IMR-90 (cell line): ENCODE measurements around the gene CSNK2A2. TPM values are rescaled to one million over a fixed set of nuclear protein-coding genes. Genes with fewer than 3 reads are reported as not detected.

Experiments used
- ATAC-seq: fragments of 200-7000 bp; cut with Tn5 transposase; 2 replicates; pipeline ENCODE4 v1.9.1; 2020; ENCODE audit warnings: low read depth, mild to moderate bottlenecking, moderate library complexity
- BruUV-seq: library from RNA; stranded (reverse); fragments of 400-500 nt; replicated peaks from 2 replicates; lab custom pipeline; 2021; lab: Mats Ljungman, UMichigan
- CTCF ChIA-PET: fragments of 300-600 bp; formaldehyde crosslinking; extraction: SDS; loops from one replicate; lab custom pipeline; 2021; ENCODE audit warnings: antibody characterized with exemption; lab: Yijun Ruan, JAX
- POLR2A ChIA-PET: fragments of 300-600 bp; sonication (Branson Sonifier 250); formaldehyde crosslinking; loops from one replicate; lab custom pipeline; 2022; ENCODE audit warnings: antibody characterized with exemption; ENCODE audit not compliant: unreplicated experiment; lab: Charles Lee
- DNase-seq: peaks from one replicate; pipeline ENCODE4 v3.0.0; 2013
- H2AFZ ChIP-seq: replicated peaks from 2 replicates; pipeline ENCODE3; 2013; ENCODE audit warnings: low read length, mild to moderate bottlenecking; ENCODE audit not compliant: poor library complexity
- H2AK5ac ChIP-seq: 2 replicates; pipeline ENCODE4 v1.6.1; 2013; ENCODE audit warnings: low read depth, low read length, inconsistent platforms
- H2AK9ac ChIP-seq: replicated peaks from 2 replicates; pipeline ENCODE3; 2013; ENCODE audit warnings: mild to moderate bottlenecking, low read depth, low read length, moderate library complexity; ENCODE audit not compliant: poor library complexity
- H2BK120ac ChIP-seq: 2 replicates; pipeline ENCODE4 v1.6.1; 2013; ENCODE audit warnings: low read depth, low read length, inconsistent platforms
- H2BK15ac ChIP-seq: 3 replicates; pipeline ENCODE4 v1.6.1; 2013; ENCODE audit warnings: low read depth, low read length, inconsistent platforms
- H2BK20ac ChIP-seq: 2 replicates; pipeline ENCODE4 v1.6.1; 2013; ENCODE audit warnings: low read depth, mild to moderate bottlenecking, inconsistent platforms, low read length, moderate library complexity
- H2BK5ac ChIP-seq: 2 replicates; pipeline ENCODE4 v1.6.1; 2013; ENCODE audit warnings: mild to moderate bottlenecking, low read depth, low read length, inconsistent platforms; ENCODE audit not compliant: poor library complexity, severe bottlenecking
- H3K14ac ChIP-seq: replicated peaks from 2 replicates; pipeline ENCODE4 v1.6.1; 2013; ENCODE audit warnings: low read depth, low read length, inconsistent platforms
- H3K18ac ChIP-seq: 2 replicates; pipeline ENCODE4 v1.6.1; 2013; ENCODE audit warnings: low read depth, low read length, control low read depth
- H3K23ac ChIP-seq: 2 replicates; pipeline ENCODE4 v1.6.1; 2013; ENCODE audit warnings: low read depth, low read length, inconsistent platforms
- H3K27ac ChIP-seq: 2 replicates; pipeline ENCODE4 v1.5.1; 2013; ENCODE audit warnings: mild to moderate bottlenecking, control low read depth, low read length; ENCODE audit not compliant: insufficient read depth
- H3K27me3 ChIP-seq: 2 replicates; pipeline ENCODE4 v1.6.1; 2013; ENCODE audit warnings: low read length; ENCODE audit not compliant: control insufficient read depth, insufficient read depth
- H3K36me3 ChIP-seq: 2 replicates; pipeline ENCODE4 v1.6.1; 2013; ENCODE audit warnings: low read length, mixed read lengths; ENCODE audit not compliant: control insufficient read depth, insufficient read depth
- H3K4ac ChIP-seq: 2 replicates; pipeline ENCODE4 v1.6.1; 2013; ENCODE audit warnings: low read depth, low read length, inconsistent platforms
- H3K4me1 ChIP-seq: 2 replicates; pipeline ENCODE4 v1.6.1; 2013; ENCODE audit warnings: low read length, mixed read lengths; ENCODE audit not compliant: control insufficient read depth, insufficient read depth
- H3K4me2 ChIP-seq: 2 replicates; pipeline ENCODE4 v1.6.1; 2013; ENCODE audit warnings: low read depth, mild to moderate bottlenecking, control low read depth, low read length, moderate library complexity
- H3K4me3 ChIP-seq: 2 replicates; pipeline ENCODE4 v1.5.1; 2013; ENCODE audit warnings: low read depth, mild to moderate bottlenecking, control low read depth, low read length, moderate library complexity; ENCODE audit not compliant: insufficient read depth
- H3K56ac ChIP-seq: 2 replicates; pipeline ENCODE4 v1.6.1; 2013; ENCODE audit warnings: low read length, inconsistent platforms; ENCODE audit not compliant: insufficient read depth; ENCODE audit errors: extremely low read depth
- H3K79me1 ChIP-seq, 2 experiments: 2 replicates each; pipeline ENCODE4 v1.6.1; 2013; ENCODE audit warnings: low read length in 2 of 2, inconsistent platforms in 1 of 2, low read depth in 1 of 2
- H3K9ac ChIP-seq: 2 replicates; pipeline ENCODE4 v1.6.1; 2013; ENCODE audit warnings: low read depth, low read length, control low read depth
- H3K9me1 ChIP-seq: 2 replicates; pipeline ENCODE4 v1.6.1; 2013; ENCODE audit warnings: low read length, inconsistent platforms; ENCODE audit not compliant: insufficient read depth
- H3K9me3 ChIP-seq: 2 replicates; pipeline ENCODE4 v1.6.1; 2013; ENCODE audit warnings: low read length; ENCODE audit not compliant: control insufficient read depth, insufficient read depth
- H4K20me1 ChIP-seq: 2 replicates; pipeline ENCODE4 v1.6.1; 2013; ENCODE audit warnings: low read length, inconsistent platforms; ENCODE audit not compliant: insufficient read depth
- H4K5ac ChIP-seq: 2 replicates; pipeline ENCODE4 v1.6.1; 2013; ENCODE audit warnings: mild to moderate bottlenecking, low read depth, low read length, control low read depth
- H4K8ac ChIP-seq, 2 experiments: 2 replicates each; pipeline ENCODE4 v1.6.1; 2013; ENCODE audit warnings: low read depth in 2 of 2, low read length in 2 of 2, control low read depth in 1 of 2, inconsistent platforms in 1 of 2
- H4K91ac ChIP-seq: 2 replicates; pipeline ENCODE4 v1.6.1; 2013; ENCODE audit warnings: low read depth, low read length, inconsistent platforms; ENCODE audit not compliant: insufficient read depth
- SMC3 ChIP-seq: fragments of 150-350 bp; IDR thresholded peaks from 2 replicates; pipeline ENCODE4 v1.6.1; 2016; ENCODE audit warnings: low read depth, mild to moderate bottlenecking, antibody characterized with exemption, low read length, moderate library complexity
- dilution Hi-C: fragments of 300-500 bp; cut with HindIII; formaldehyde crosslinking; loops from one replicate; pipeline ENCODE4 v1.14.3; 2018; ENCODE audit warnings: low sequenced_read_pairs; ENCODE audit not compliant: unreplicated experiment
- in situ Hi-C: fragments of 300-500 bp; cut with MboI; formaldehyde crosslinking; loops from 3 replicates; pipeline ENCODE4 v1.14.3; 2019; ENCODE audit warnings: low sequenced_read_pairs, inconsistent platforms, mixed read lengths
- intact Hi-C: fragments of 100-400 bp; cut with micrococcal nuclease; formaldehyde crosslinking; loops from 2 replicates; pipeline ENCODE4 v1.10.0; 2022
- polyA plus RNA-seq, 3 experiments: library from polyadenylated mRNA; depleted of rRNA; stranded (reverse); fragments of >200 nt; gene quantifications; 2 replicates each; pipeline ENCODE4 v1.2.3, GENCODE V29; 2012; ENCODE audit warnings: low replicate concordance in 1 of 3
- total RNA-seq: library from RNA; depleted of rRNA; stranded (reverse); fragments of >200 nt; gene quantifications from 2 replicates; pipeline ENCODE4 v1.2.3, GENCODE V29; 2012

The CSNK2A2 gene
- total and polyA plus RNA-seq, 2 of the 4 experiments (the other 2 are of a cell fraction) = 15.6 to 27.5 TPM

- H2AK9ac ChIP-seq = no peak overlapping the region
- H3K18ac ChIP-seq = no peak overlapping the region
- no peaks in the 10 kb centered on the region for H3K4me1 ChIP-seq
- no peak overlapping the region for H3K56ac ChIP-seq
- H2BK20ac ChIP-seq = no peak overlapping the region
- TF ChIP-seq SMC3 = no peak
- H3K9ac ChIP-seq = no peak overlapping the region
- H3K9me1 ChIP-seq = no peaks in the 10 kb centered on the region
- no peaks in the 10 kb centered on the region for H4K20me1 ChIP-seq
- H4K8ac ChIP-seq = no peak overlapping the region
- no peak overlapping the region for H3K4ac ChIP-seq
- in situ Hi-C loops (no loop called here), dilution Hi-C loops (no loop called here), intact Hi-C loops (no loop called here)
- no peak overlapping the region for H4K91ac ChIP-seq
- BruUV-seq = no TSS peak
- no peaks in the 10 kb centered on the region for H3K36me3 ChIP-seq
- no peak overlapping the region for H2BK15ac ChIP-seq
- no peak overlapping the region for H3K23ac ChIP-seq
- ChIA-PET POLR2A (no interaction called here), CTCF (no interaction called here)
- no peak overlapping the region for H2AK5ac ChIP-seq
- H3K14ac ChIP-seq = no peak overlapping the region
- no peak overlapping the region for H2BK120ac ChIP-seq
- ATAC-seq (no peak), DNase-seq (no peak)
- H2BK5ac ChIP-seq = no peak overlapping the region
- no peak overlapping the region for H2AFZ ChIP-seq
- no peak overlapping the region for H3K27ac ChIP-seq
- H4K5ac ChIP-seq = no peak overlapping the region
- H3K27me3 ChIP-seq = peaks cover 8% of the 10 kb centered on the region
- no peak overlapping the region for H3K4me3 ChIP-seq
- H3K79me1 ChIP-seq = no peaks in the 10 kb centered on the region
- no peak overlapping the region for H3K4me2 ChIP-seq
- no peaks in the 10 kb centered on the region for H3K9me3 ChIP-seq
Observed at GRCh38 chr16:58219432-58219831, 21.5 kb upstream of the CSNK2A2 start.
